Measurements from ENCODE around the gene TMEM44. TPM values are rescaled to one million over a fixed set of nuclear protein-coding genes. Genes with fewer than 3 reads are reported as not detected.
A peak's percentile ranks its signal among the peaks of the same experiment; 100 is the strongest.

The TMEM44 gene
- total and polyA plus RNA-seq, 2 donors (not counting 3 experiments of a cell fraction or from before 2014, with no cell fraction given): 93.8 to 125 TPM

DNA sequence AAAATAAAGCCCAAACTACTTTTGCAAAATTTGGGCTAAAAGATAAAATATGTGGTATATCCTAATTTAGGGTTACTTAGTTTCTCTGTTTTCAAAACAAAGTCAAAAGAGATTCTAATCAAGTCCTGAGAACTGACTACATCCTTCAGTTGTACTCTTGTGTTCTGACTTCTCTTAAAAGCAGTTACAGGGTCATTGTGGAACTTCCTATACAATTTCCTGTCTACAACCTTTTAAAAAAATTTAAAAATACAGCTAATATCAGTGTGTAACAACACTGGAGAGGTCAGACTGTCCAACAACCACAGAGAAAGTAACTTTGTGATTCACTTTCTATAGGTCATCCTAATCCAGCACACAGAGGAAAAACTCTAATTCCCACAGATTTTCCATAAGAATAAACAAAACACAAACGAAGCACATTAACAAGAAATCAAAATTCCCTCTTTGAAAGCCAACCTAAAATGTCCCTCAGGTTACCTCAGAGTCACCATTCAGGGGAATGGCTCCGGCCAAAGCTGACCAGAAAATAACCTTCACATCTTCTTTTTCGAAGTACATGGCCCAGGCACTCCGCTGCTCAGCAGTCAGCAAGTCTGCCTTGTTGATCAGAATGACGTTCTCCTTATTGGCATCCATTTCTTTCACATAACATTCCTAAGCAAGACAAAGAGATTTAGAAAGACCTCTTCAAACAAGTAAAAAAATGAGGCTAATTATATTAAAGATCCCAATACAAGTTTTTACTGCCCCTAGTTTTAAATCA lies 25.4 kb upstream of the TMEM44 start:
- DNase-seq (ENCODE audit: low read depth, low spot score) (peak; percentile 87), FAIRE-seq (peak; percentile 65)
- H3K79me2 ChIP-seq (ENCODE audit: control insufficient read depth, insufficient read depth, low read length): peaks cover 17% of the 10 kb centered on the region
- H3K9me1 ChIP-seq (replicated peaks; ENCODE audit: control insufficient read depth, extremely low read depth, insufficient read depth, low read length): no peaks in the 10 kb centered on the region
- POLR2A ChIA-PET: interaction anchor here (1.3 kb wide), 1 partner anchor 19 kb away, joined by 7 read pairs; no protein-coding TSS in a partner anchor
- intact Hi-C loops (cut with micrococcal nuclease) (loop anchor here (1.0 kb wide), 1 partner anchor 18 kb away; no protein-coding TSS in a partner anchor), dilution Hi-C loops (cut with MboI; ENCODE audit: extremely low pct_ligation_motif_present, low sequenced_read_pairs) (no loop called here)
- H3K4me1 ChIP-seq (ENCODE audit: control insufficient read depth, extremely low read depth, insufficient read depth, low read length): peaks cover 54% of the 10 kb centered on the region
- peak overlapping the region; percentile 98 for H3K27ac ChIP-seq (ENCODE audit: insufficient read depth, low read depth, low read length)
- no peak overlapping the region for H2AFZ ChIP-seq (ENCODE audit: low read depth, low read length)
- H4K20me1 ChIP-seq (replicated peaks; ENCODE audit: control insufficient read depth, extremely low read depth, insufficient read depth, low read length): no peaks in the 10 kb centered on the region
- H3K4me2 ChIP-seq (ENCODE audit: insufficient read depth, low read length): peak overlapping the region; percentile 69
- peak overlapping the region in 1 of 3 experiments; percentile 18 for H3K4me3 ChIP-seq (replicated peaks in 1 of 3; ENCODE audit: insufficient read depth in 1 of 3, low read depth in 1 of 3, low read length in 3 of 3)
- CTCF ChIA-PET: interaction anchor here (1.1 to 2.9 kb wide), 5 partner anchors 13 to 65 kb away, joined by 4 to 22 read pairs (median 13); partner anchors contain the start of genes LSG1 and TMEM44
- no peaks in the 10 kb centered on the region for H3K27me3 ChIP-seq (ENCODE audit: control insufficient read depth in 2 of 2, insufficient read depth in 2 of 2, low read length in 2 of 2)
- H3K9me3 ChIP-seq (replicated peaks; ENCODE audit: control insufficient read depth, insufficient read depth, low read length): no peaks in the 10 kb centered on the region
- BruUV-seq (replicated peaks): TSS peak; percentile 92
- H3K9ac ChIP-seq (replicated peaks; ENCODE audit: extremely low read depth, insufficient read depth, low read length): peak overlapping the region; percentile 91
- peaks cover 6 to 8% of the 10 kb centered on the region in 2 experiments for H3K36me3 ChIP-seq (ENCODE audit: control insufficient read depth in 2 of 2, extremely low read depth in 1 of 2, insufficient read depth in 2 of 2, low read length in 2 of 2)
- TF ChIP-seq FOS (IDR thresholded peaks at IDR 0.05; ENCODE audit: borderline replicate concordance, insufficient read depth, low read length): peak; percentile 11
- no peak for TF ChIP-seq EZH2 (IDR thresholded peaks at IDR 0.05; ENCODE audit: borderline replicate concordance, low read depth, low read length, severe bottlenecking)
- peak; percentile 46 for TF ChIP-seq POLR2A (IDR thresholded peaks at IDR 0.05; ENCODE audit: low read depth, low read length)
- TF ChIP-seq GATA2 (IDR thresholded peaks at IDR 0.05; ENCODE audit: insufficient read depth, insufficient read length, low read depth, low read length): peak; percentile 70
- TF ChIP-seq POLR2AphosphoS5 (IDR thresholded peaks at IDR 0.05; ENCODE audit: insufficient read depth, low read depth, low read length): no peak
- peak; percentile 55 for TF ChIP-seq JUN (IDR thresholded peaks at IDR 0.05; ENCODE audit: borderline replicate concordance, insufficient read depth, insufficient read length, low read depth)
- TF ChIP-seq, protein P1, sequence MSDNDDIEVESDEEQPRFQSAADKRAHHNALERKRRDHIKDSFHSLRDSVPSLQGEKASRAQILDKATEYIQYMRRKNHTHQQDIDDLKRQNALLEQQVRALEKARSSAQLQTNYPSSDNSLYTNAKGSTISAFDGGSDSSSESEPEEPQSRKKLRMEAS (IDR thresholded peaks at IDR 0.05; ENCODE audit: insufficient read depth, insufficient read length): no peak
- TF ChIP-seq MYC (IDR thresholded peaks at IDR 0.05; ENCODE audit: low read depth, low read length): no peak
- TF ChIP-seq, protein P2, sequence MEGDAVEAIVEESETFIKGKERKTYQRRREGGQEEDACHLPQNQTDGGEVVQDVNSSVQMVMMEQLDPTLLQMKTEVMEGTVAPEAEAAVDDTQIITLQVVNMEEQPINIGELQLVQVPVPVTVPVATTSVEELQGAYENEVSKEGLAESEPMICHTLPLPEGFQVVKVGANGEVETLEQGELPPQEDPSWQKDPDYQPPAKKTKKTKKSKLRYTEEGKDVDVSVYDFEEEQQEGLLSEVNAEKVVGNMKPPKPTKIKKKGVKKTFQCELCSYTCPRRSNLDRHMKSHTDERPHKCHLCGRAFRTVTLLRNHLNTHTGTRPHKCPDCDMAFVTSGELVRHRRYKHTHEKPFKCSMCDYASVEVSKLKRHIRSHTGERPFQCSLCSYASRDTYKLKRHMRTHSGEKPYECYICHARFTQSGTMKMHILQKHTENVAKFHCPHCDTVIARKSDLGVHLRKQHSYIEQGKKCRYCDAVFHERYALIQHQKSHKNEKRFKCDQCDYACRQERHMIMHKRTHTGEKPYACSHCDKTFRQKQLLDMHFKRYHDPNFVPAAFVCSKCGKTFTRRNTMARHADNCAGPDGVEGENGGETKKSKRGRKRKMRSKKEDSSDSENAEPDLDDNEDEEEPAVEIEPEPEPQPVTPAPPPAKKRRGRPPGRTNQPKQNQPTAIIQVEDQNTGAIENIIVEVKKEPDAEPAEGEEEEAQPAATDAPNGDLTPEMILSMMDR (IDR thresholded peaks at IDR 0.05; ENCODE audit: extremely low read depth in 1 of 2, insufficient read depth in 1 of 2, low read depth in 1 of 2, low read length in 2 of 2): no peak
